Activated CD4-positive, alpha-beta T cell treated with anti-CD3 and anti-CD28 coated beads, Interleukin-2, amount 50 U/mL, for 16 hours (primary cell): ENCODE measurements around the gene MKKS.

ENCODE experiments used
- DNase-seq: peaks from one replicate; pipeline ENCODE4 v3.0.0-alpha.2; 2020

Gene MKKS

GRCh38 chr20:10367693-10367942 lies 66.4 kb downstream of the MKKS start:
- DNase-seq, result no peak

- DNase-seq, result no peak
Observed at GRCh38 chr20:10366898-10367692, 66.9 kb downstream of the MKKS start.

- DNase-seq, result no peak
Observed at GRCh38 chr20:10362674-10363073, 71.3 kb downstream of the MKKS start.

GRCh38 chr20:10360878-10361277 lies 73.1 kb downstream of the MKKS start:
- no peak for DNase-seq

- DNase-seq, result no peak
Observed at GRCh38 chr20:10359621-10360040, 74.4 kb downstream of the MKKS start.

GRCh38 chr20:10357974-10358373 lies 76.0 kb downstream of the MKKS start:
- no peak for DNase-seq

- no peak for DNase-seq
Observed at GRCh38 chr20:10357061-10357708, 76.8 kb downstream of the MKKS start.

GRCh38 chr20:10356628-10357027 lies 77.4 kb downstream of the MKKS start:
- DNase-seq, result no peak

GRCh38 chr20:10352934-10353824 lies 80.8 kb downstream of the MKKS start:
- DNase-seq, result peak; percentile 28
